Naive thymus-derived CD4-positive, alpha-beta T cell (primary cell): Measurements from ENCODE around the gene SYTL2. TPM values are rescaled to one million over a fixed set of nuclear protein-coding genes. Genes with fewer than 3 reads are reported as not detected.
A peak's percentile ranks its signal among the peaks of the same experiment; 100 is the strongest.

Experiments
- ATAC-seq: fragments of 150-1000 bp; cut with Tn5 transposase; 2 replicates; pipeline ENCODE4 v1.10.0; 2021; ENCODE audit warnings: mild to moderate bottlenecking, moderate library complexity
- CTCF ChIA-PET: fragments of 350-600 bp; sonication (Branson Sonifier 250); formaldehyde crosslinking; loops from one replicate; lab custom pipeline; 2021; ENCODE audit warnings: antibody characterized with exemption; lab: Charles Lee
- POLR2A ChIA-PET: fragments of 350-600 bp; sonication (Branson Sonifier 250); formaldehyde crosslinking; loops from one replicate; lab custom pipeline; 2021; ENCODE audit warnings: antibody characterized with exemption, inconsistent platforms; lab: Charles Lee
- DNase-seq, 9 donors: peaks; one replicate each; pipeline versions ENCODE4 v3.0.0 to v3.0.0-alpha.2; 2020 to 2022; ENCODE audit warnings: mixed read lengths in 1 of 9
- H3K27ac ChIP-seq: one replicate; pipeline ENCODE4 v1.7.0; 2013; ENCODE audit warnings: mild to moderate bottlenecking, low read depth, low read length, moderate library complexity
- H3K27me3 ChIP-seq, 2 donors: one replicate each; pipeline ENCODE4 v1.7.0; 2013; ENCODE audit warnings: low read length in 2 of 2, mild to moderate bottlenecking in 2 of 2, moderate library complexity in 2 of 2; ENCODE audit not compliant: control insufficient read depth in 2 of 2, insufficient read depth in 2 of 2
- H3K36me3 ChIP-seq, 3 experiments: 1 replicate in 2 of 3; 2 replicates in 1 of 3; pipeline ENCODE4 v1.7.0; 2013; ENCODE audit warnings: low read length in 3 of 3, mild to moderate bottlenecking in 3 of 3, moderate library complexity in 1 of 3; ENCODE audit not compliant: insufficient read depth in 3 of 3, control insufficient read depth in 2 of 3
- H3K4me1 ChIP-seq, 2 donors: one replicate each; pipeline ENCODE4 v1.7.0; 2013; ENCODE audit warnings: low read length in 2 of 2, mild to moderate bottlenecking in 2 of 2, moderate library complexity in 1 of 2; ENCODE audit not compliant: control insufficient read depth in 2 of 2, insufficient read depth in 2 of 2
- H3K4me3 ChIP-seq: 2 replicates; pipeline ENCODE4 v1.7.0; 2013; ENCODE audit warnings: mild to moderate bottlenecking, low read length
- H3K9me3 ChIP-seq, 3 experiments: 1 replicate in 2 of 3; 2 replicates in 1 of 3; pipeline ENCODE4 v1.7.0; 2013; ENCODE audit warnings: low read length in 3 of 3; ENCODE audit not compliant: control insufficient read depth in 2 of 3
- H3K27ac Mint-ChIP-seq, 9 donors: one replicate each; pipeline ENCODE4 v1.8.0; 2020 to 2022; ENCODE audit warnings: mixed read lengths in 9 of 9, mild to moderate bottlenecking in 8 of 9, moderate library complexity in 5 of 9, inconsistent platforms in 2 of 9
- H3K27me3 Mint-ChIP-seq, 5 donors: one replicate each; pipeline ENCODE4 v1.8.0; 2021 to 2022; ENCODE audit warnings: mixed read lengths in 5 of 5, mild to moderate bottlenecking in 1 of 5
- H3K36me3 Mint-ChIP-seq, 5 donors: one replicate each; pipeline ENCODE4 v1.8.0; 2020 to 2022; ENCODE audit warnings: mixed read lengths in 5 of 5, mild to moderate bottlenecking in 3 of 5, inconsistent platforms in 1 of 5
- H3K4me1 Mint-ChIP-seq, 7 donors: one replicate each; pipeline ENCODE4 v1.8.0; 2020 to 2022; ENCODE audit warnings: mixed read lengths in 7 of 7, mild to moderate bottlenecking in 3 of 7, inconsistent platforms in 1 of 7
- H3K4me3 Mint-ChIP-seq, 10 donors: one replicate each; pipeline ENCODE4 v1.8.0; 2020 to 2022; ENCODE audit warnings: mild to moderate bottlenecking in 10 of 10, mixed read lengths in 10 of 10, moderate library complexity in 6 of 10, inconsistent platforms in 2 of 10
- H3K9me3 Mint-ChIP-seq, 11 donors: one replicate each; pipeline ENCODE4 v1.8.0; 2020 to 2022; ENCODE audit warnings: mixed read lengths in 11 of 11, mild to moderate bottlenecking in 4 of 11, inconsistent platforms in 1 of 11, moderate library complexity in 1 of 11
- intact Hi-C, 2 donors: fragments of 100-400 bp; cut with micrococcal nuclease; formaldehyde crosslinking; loops; one replicate each; pipeline ENCODE4 v1.15.1; 2023
- polyA plus RNA-seq, 2 donors: library from polyadenylated mRNA; unstranded; fragments of 300-500 nt; fragmentation: Illumina TruSeq; gene quantifications; one replicate each; pipeline ENCODE4 v1.2.3, GENCODE V29; 2021
- total RNA-seq, 6 experiments: library from RNA in 5 of 6; stranded (reverse) in 5 of 6; gene quantifications; 1 replicate in 5 of 6; 2 replicates in 1 of 6; pipeline ENCODE4 v1.2.3 and lab custom pipeline; 2021 to 2026

The SYTL2 gene
- total and polyA plus RNA-seq, 7 experiments from 2014 or later = 12.0 to 62.9 (median 27.5) TPM

DNA sequence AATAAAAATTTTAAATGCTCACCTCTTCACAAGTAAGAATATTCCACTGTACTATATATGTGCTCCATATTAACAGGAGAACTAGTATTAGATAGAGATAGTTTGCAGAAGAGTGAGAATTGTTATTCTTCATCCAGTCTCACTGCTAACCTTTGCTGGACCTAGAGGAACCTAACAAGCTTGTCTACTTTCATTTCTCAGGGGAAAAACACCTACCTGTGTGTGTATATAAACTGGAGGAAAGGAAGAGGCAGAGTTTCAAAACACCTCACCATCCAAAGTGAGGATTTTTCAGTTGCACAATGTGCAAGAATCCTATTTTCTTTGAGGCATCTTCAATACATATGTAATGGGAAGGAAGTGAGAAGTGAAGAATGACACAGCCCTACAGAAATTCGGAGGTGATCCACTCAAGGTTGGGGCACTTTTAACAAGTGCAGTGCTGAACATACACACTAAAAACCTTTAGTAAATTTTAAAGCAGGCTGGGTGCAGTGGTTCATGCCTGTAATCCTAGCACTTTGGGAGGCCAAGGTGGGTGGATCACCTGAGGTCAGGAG, 52.4 kb downstream of the SYTL2 start:
- ATAC-seq = no peak
- peaks cover 0 to 61% (median 9%) of the 10 kb centered on the region in 5 donors for H3K36me3 Mint-ChIP-seq
- H3K27me3 Mint-ChIP-seq = no peaks in the 10 kb centered on the region
- Histone ChIP-seq H3K4me3 (no peak overlapping the region), H3K27me3 (no peaks in the 10 kb centered on the region), H3K36me3 (no peaks in the 10 kb centered on the region), H3K9me3 (no peaks in the 10 kb centered on the region), H3K4me1 (peaks cover 61 to 63% of the 10 kb centered on the region in 2 donors), H3K27ac (no peak overlapping the region)
- POLR2A ChIA-PET = interaction anchor here (1.0 to 1.6 kb wide), 4 partner anchors 10 to 94 kb away, joined by 3 to 4 read pairs (median 4); partner anchors contain the start of gene CREBZF
- H3K27ac Mint-ChIP-seq = peak overlapping the region in 6 of 9 donors; percentile 43 to 84 (median 77)
- H3K4me3 Mint-ChIP-seq = peak overlapping the region in 8 of 10 donors; percentile 2 to 79 (median 56)
- CTCF ChIA-PET = interaction anchor here (0.6 kb wide), 1 partner anchor 197 kb away, joined by 4 read pairs; no protein-coding TSS in a partner anchor
- peaks cover 43 to 95% (median 76%) of the 10 kb centered on the region in 7 donors for H3K4me1 Mint-ChIP-seq
- H3K9me3 Mint-ChIP-seq = peaks cover 0 to 3% (median 0%) of the 10 kb centered on the region in 11 donors
- intact Hi-C loops = loop anchor here (1.0 to 10.0 kb wide), 3 partner anchors 9 to 1276 kb away; partner anchors contain the start of genes PRSS23 (in 1 of the 2) and TMEM135 (in 1 of the 2)
- DNase-seq = no peak

DNA sequence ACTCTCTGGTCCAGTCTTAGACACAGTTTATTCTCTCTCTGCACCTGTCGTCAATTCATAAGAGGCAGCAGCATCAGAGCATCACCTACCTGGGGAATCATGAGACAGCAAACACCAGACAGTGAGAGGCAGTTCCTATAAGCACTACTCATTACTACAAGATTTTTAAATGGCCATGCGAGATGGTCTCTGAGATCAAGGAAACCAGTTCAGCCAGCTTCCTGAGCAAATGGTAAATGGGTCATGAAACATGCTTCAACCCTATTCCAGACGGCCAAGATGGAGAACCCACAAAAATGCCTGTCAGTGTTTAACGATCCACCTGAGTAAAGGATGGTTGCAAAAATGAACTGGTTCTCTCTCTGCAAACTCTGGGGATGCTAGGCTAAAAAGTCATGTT, 52.9 kb downstream of the SYTL2 start:
- Mint-ChIP-seq H3K27me3 (no peaks in the 10 kb centered on the region), H3K4me1 (peaks cover 45 to 95% (median 79%) of the 10 kb centered on the region in 7 donors), H3K36me3 (peaks cover 0 to 60% (median 12%) of the 10 kb centered on the region in 5 donors), H3K4me3 (peak overlapping the region in 9 of 10 donors; percentile 10 to 77 (median 59)), H3K27ac (peak overlapping the region in 7 of 9 donors; percentile 47 to 87 (median 78)), H3K9me3 (peaks cover 0 to 7% (median 0%) of the 10 kb centered on the region in 11 donors)
- H3K36me3 ChIP-seq = no peaks in the 10 kb centered on the region
- ATAC-seq (no peak), DNase-seq (no peak)
- intact Hi-C loops = loop anchor here (1.0 to 10.0 kb wide), 3 partner anchors 9 to 1277 kb away; partner anchors contain the start of genes PRSS23 (in 1 of the 2) and TMEM135 (in 1 of the 2)
- no peak overlapping the region for H3K4me3 ChIP-seq
- ChIA-PET CTCF (interaction anchor here (0.6 kb wide), 1 partner anchor 197 kb away, joined by 4 read pairs; no protein-coding TSS in a partner anchor), POLR2A (interaction anchor here (1.1 to 1.6 kb wide), 2 partner anchors 10 to 66 kb away, joined by 3 read pairs; no protein-coding TSS in a partner anchor)
- peaks cover 66 to 69% of the 10 kb centered on the region in 2 donors for H3K4me1 ChIP-seq
- no peak overlapping the region for H3K27ac ChIP-seq
- no peaks in the 10 kb centered on the region for H3K27me3 ChIP-seq
- H3K9me3 ChIP-seq = no peaks in the 10 kb centered on the region

DNA sequence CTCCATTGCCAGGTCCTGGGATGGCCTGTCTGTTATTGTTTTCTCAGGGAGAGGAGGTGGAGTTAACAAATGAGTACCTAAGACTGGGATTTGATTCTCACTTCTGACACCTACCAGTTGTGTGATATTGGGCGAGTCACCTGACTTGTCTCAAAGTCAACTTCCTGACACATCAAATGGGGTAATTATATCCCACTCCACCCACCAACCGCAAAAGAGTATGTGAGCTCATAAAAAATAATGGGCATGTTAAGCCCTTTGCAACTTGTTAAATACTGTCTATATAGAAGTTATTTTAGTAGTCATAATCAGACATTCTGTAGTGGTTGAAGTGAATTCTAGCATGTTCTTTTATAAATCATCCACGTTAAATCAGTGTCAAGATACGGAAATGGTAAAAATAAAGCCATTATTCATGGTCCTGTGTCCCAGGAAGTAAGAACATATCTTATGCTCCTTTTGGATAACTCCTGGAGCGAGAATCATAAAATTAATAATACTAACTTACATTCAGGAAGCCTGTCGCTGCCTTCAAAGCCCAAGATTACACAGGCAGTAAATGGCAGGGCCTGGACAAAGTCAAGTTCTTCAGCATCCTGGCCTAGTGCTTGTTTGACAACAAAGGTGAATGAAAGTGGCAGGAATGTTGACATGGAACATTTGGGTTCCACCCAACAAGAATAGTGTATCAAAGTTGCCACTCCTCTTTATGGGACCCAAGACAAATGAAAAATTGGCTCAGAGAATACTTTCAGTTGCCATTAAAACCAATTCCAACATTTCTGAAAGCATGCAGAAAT, 54.3 kb downstream of the SYTL2 start:
- no peaks in the 10 kb centered on the region for H3K9me3 ChIP-seq
- peak in 8 of 9 donors; percentile 43 to 79 (median 72) for DNase-seq
- H3K27ac ChIP-seq = peak overlapping the region; percentile 43
- peaks cover 75 to 80% of the 10 kb centered on the region in 2 donors for H3K4me1 ChIP-seq
- CTCF ChIA-PET = interaction anchor here (1.0 to 1.1 kb wide), 2 partner anchors 14 to 70 kb away, joined by 3 read pairs; no protein-coding TSS in a partner anchor
- POLR2A ChIA-PET = interaction anchor here (0.8 to 1.6 kb wide), 9 partner anchors 12 to 92 kb away, joined by 3 to 8 read pairs (median 3); partner anchors contain the start of gene CREBZF
- H3K36me3 ChIP-seq = no peaks in the 10 kb centered on the region
- H3K27me3 Mint-ChIP-seq = no peaks in the 10 kb centered on the region
- intact Hi-C loops = loop anchor here (10.0 kb wide), 2 partner anchors 1048 to 1278 kb away; partner anchors contain the start of genes PRSS23 (in 1 of the 2) and TMEM135 (in 1 of the 2)
- H3K27ac Mint-ChIP-seq = peak overlapping the region; percentile 80 to 98 (median 93)
- H3K4me3 ChIP-seq = peak overlapping the region; percentile 27
- peak overlapping the region; percentile 56 to 89 (median 70) for H3K4me3 Mint-ChIP-seq
- no peaks in the 10 kb centered on the region for H3K27me3 ChIP-seq
- peak; percentile 27 for ATAC-seq
- H3K4me1 Mint-ChIP-seq = peaks cover 56 to 96% (median 87%) of the 10 kb centered on the region in 7 donors
- H3K9me3 Mint-ChIP-seq = peaks cover 0 to 7% (median 2%) of the 10 kb centered on the region in 11 donors
- H3K36me3 Mint-ChIP-seq = peaks cover 0 to 57% (median 8%) of the 10 kb centered on the region in 5 donors

DNA sequence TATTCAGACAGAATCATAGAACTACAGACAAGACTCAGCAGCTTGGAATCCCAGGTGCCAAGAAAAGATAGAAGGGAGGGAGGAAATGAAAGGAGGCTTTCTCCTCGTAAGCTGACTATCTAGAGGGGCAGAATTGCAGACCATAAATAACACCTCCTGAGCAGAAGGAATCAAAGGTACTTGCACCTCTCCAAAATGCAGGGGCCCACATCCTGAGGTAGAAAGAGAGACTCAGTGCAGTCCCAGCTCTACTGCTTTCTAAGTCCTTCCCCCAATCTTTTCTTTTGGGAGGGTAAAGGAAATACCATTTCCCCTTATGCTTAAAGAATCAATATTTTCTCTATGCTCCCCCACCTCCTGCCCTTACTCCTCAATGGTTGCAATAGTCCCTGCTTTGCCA, 55.2 kb downstream of the SYTL2 start:
- ChIA-PET POLR2A (interaction anchor here (0.6 to 1.4 kb wide), 9 partner anchors 9 to 91 kb away, joined by 3 to 8 read pairs (median 4); partner anchors contain the start of gene CREBZF), CTCF (no interaction called here)
- ATAC-seq (no peak), DNase-seq (peak in 5 of 9 donors; percentile 16 to 31 (median 23))
- Histone ChIP-seq H3K27me3 (no peaks in the 10 kb centered on the region), H3K36me3 (no peaks in the 10 kb centered on the region), H3K27ac (peak overlapping the region; percentile 43), H3K9me3 (no peaks in the 10 kb centered on the region), H3K4me1 (peaks cover 84 to 88% of the 10 kb centered on the region in 2 donors), H3K4me3 (peak overlapping the region; percentile 27)
- H3K27me3 Mint-ChIP-seq = no peaks in the 10 kb centered on the region
- peak overlapping the region; percentile 56 to 89 (median 70) for H3K4me3 Mint-ChIP-seq
- H3K4me1 Mint-ChIP-seq = peaks cover 61 to 98% (median 92%) of the 10 kb centered on the region in 7 donors
- intact Hi-C loops = loop anchor here (2.0 to 10.0 kb wide), 3 partner anchors 19 to 1279 kb away; partner anchors contain the start of genes PRSS23 (in 1 of the 2) and TMEM135 (in 1 of the 2)
- H3K36me3 Mint-ChIP-seq = peaks cover 0 to 56% (median 8%) of the 10 kb centered on the region in 5 donors
- peak overlapping the region; percentile 80 to 98 (median 93) for H3K27ac Mint-ChIP-seq
- H3K9me3 Mint-ChIP-seq = peaks cover 0 to 7% (median 2%) of the 10 kb centered on the region in 11 donors

DNA sequence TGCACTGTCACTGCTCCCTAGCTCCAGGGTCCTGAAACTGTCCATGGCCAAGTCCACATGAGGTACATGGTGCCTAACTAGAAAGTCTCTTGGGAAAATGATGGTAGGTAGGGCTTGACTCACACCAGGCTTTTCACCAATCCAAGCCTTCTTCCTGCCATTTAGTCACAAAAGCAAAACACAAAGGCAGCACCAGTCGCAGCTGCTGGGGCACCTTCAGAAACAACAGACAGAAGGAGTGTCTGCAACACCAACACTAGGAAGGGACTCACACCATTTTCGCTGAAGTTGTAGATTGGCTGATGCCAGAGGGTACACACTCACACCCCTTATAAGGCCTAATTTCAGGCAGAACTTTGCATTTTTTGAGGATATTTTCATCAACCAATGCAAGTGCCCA, 55.7 kb downstream of the SYTL2 start:
- Histone ChIP-seq H3K36me3 (no peaks in the 10 kb centered on the region), H3K9me3 (no peaks in the 10 kb centered on the region), H3K27me3 (no peaks in the 10 kb centered on the region), H3K4me1 (peaks cover 84 to 88% of the 10 kb centered on the region in 2 donors), H3K27ac (peak overlapping the region; percentile 43), H3K4me3 (peak overlapping the region; percentile 27)
- Mint-ChIP-seq H3K36me3 (peaks cover 0 to 58% (median 6%) of the 10 kb centered on the region in 5 donors), H3K4me1 (peaks cover 63 to 98% (median 93%) of the 10 kb centered on the region in 7 donors), H3K27ac (peak overlapping the region in 8 of 9 donors; percentile 80 to 98 (median 94)), H3K27me3 (no peaks in the 10 kb centered on the region), H3K4me3 (peak overlapping the region; percentile 56 to 89 (median 70)), H3K9me3 (peaks cover 0 to 7% (median 2%) of the 10 kb centered on the region in 11 donors)
- ChIA-PET POLR2A (interaction anchor here (0.6 to 1.4 kb wide), 6 partner anchors 9 to 77 kb away, joined by 3 to 6 read pairs (median 4); no protein-coding TSS in a partner anchor), CTCF (no interaction called here)
- DNase-seq (peak in 5 of 9 donors; percentile 14 to 29 (median 24)), ATAC-seq (no peak)
- intact Hi-C loops = loop anchor here (2.0 to 10.0 kb wide), 3 partner anchors 20 to 1280 kb away; partner anchors contain the start of genes PRSS23 (in 1 of the 2) and TMEM135 (in 1 of the 2)
